MM.1S (cell line): ENCODE measurements around the gene HCN2.
"Not testable (repeated sequence)": the region's sequence is repeated elsewhere in the genome, so short reads cannot be mapped to it uniquely, and the experiment has no call there.

ENCODE experiments used
- DNase-seq: peaks from one replicate; pipeline ENCODE4 v3.0.0-alpha.2; 2015
- H2AFZ ChIP-seq: fragments of 300-600 bp; sonication (generic); 2 replicates; pipeline ENCODE4 v1.6.0; 2016; ENCODE audit warnings: antibody characterized with exemption, low read length
- H3F3A ChIP-seq: fragments of 300-600 bp; sonication (generic); 2 replicates; pipeline ENCODE4 v1.6.1; 2016; ENCODE audit warnings: mild to moderate bottlenecking, antibody characterized with exemption, low read length, moderate library complexity, mixed read lengths; ENCODE audit not compliant: insufficient read depth
- H3K27ac ChIP-seq: fragments of 300-600 bp; sonication (generic); 2 replicates; pipeline ENCODE4 v1.5.1; 2016; ENCODE audit warnings: mild to moderate bottlenecking, low read length
- H3K27me3 ChIP-seq: fragments of 300-600 bp; sonication (generic); replicated peaks from 2 replicates; pipeline ENCODE4 v1.6.0; 2016; ENCODE audit warnings: low read length; ENCODE audit not compliant: insufficient read depth
- H3K36me3 ChIP-seq: fragments of 300-600 bp; sonication (generic); replicated peaks from 2 replicates; pipeline ENCODE4 v1.6.1; 2016; ENCODE audit warnings: mild to moderate bottlenecking, low read length, mixed read lengths; ENCODE audit not compliant: insufficient read depth
- H3K4me1 ChIP-seq: fragments of 300-600 bp; sonication (generic); 2 replicates; pipeline ENCODE4 v1.6.1; 2016; ENCODE audit warnings: low read length, mixed read lengths
- H3K4me2 ChIP-seq: fragments of 300-600 bp; sonication (generic); 2 replicates; pipeline ENCODE4 v1.6.0; 2016; ENCODE audit warnings: low read depth, low read length
- H3K4me3 ChIP-seq: fragments of 300-600 bp; sonication (generic); 2 replicates; pipeline ENCODE4 v1.5.1; 2016; ENCODE audit warnings: low read length, mixed read lengths
- H3K79me2 ChIP-seq: fragments of 300-600 bp; sonication (generic); 2 replicates; pipeline ENCODE4 v1.6.1; 2016; ENCODE audit warnings: mixed run types, low read length, mixed read lengths
- H3K9ac ChIP-seq: fragments of 300-600 bp; sonication (generic); 2 replicates; pipeline ENCODE4 v1.6.1; 2016; ENCODE audit warnings: low read length, mixed read lengths
- H3K9me2 ChIP-seq: fragments of 300-600 bp; sonication (generic); replicated peaks from 2 replicates; pipeline ENCODE4 v1.6.1; 2016; ENCODE audit warnings: mild to moderate bottlenecking, low read length, mixed read lengths; ENCODE audit not compliant: insufficient read depth
- H3K9me3 ChIP-seq: fragments of 300-600 bp; sonication (generic); replicated peaks from 2 replicates; pipeline ENCODE4 v1.6.1; 2016; ENCODE audit warnings: mild to moderate bottlenecking, low read length, mixed read lengths; ENCODE audit not compliant: insufficient read depth
- H4K20me1 ChIP-seq: fragments of 300-600 bp; sonication (generic); 2 replicates; pipeline ENCODE4 v1.6.1; 2016; ENCODE audit warnings: mild to moderate bottlenecking, low read length, moderate library complexity, mixed read lengths; ENCODE audit not compliant: insufficient read depth
- CTCF ChIP-seq: fragments of 300-600 bp; sonication (generic); IDR thresholded peaks from 2 replicates; pipeline ENCODE4 v1.5.1; 2016; ENCODE audit warnings: antibody characterized with exemption, low read length, mixed read lengths
- EZH2 ChIP-seq: fragments of 300-600 bp; sonication (generic); optimal IDR thresholded peaks from 2 replicates; pipeline ENCODE3; 2017; ENCODE audit warnings: low read depth, mild to moderate bottlenecking, antibody characterized with exemption, low read length, mixed read lengths
- EZH2phosphoT487 ChIP-seq: fragments of 300-600 bp; sonication (generic); IDR thresholded peaks from 2 replicates; pipeline ENCODE4 v1.6.1; 2018; ENCODE audit warnings: antibody characterized with exemption, low read length

Gene HCN2

GRCh38 chr19:618674-619285, 29.1 kb downstream of the HCN2 start:
- H3K27ac ChIP-seq = no peak overlapping the region
- no peaks in the 10 kb centered on the region for H3K27me3 ChIP-seq
- H3K36me3 ChIP-seq = peaks cover 3% of the 10 kb centered on the region; the same call in 1 of the 2 replicates
- H3K9me2 ChIP-seq = no peaks in the 10 kb centered on the region
- no peak for DNase-seq
- H3K4me2 ChIP-seq = no peak overlapping the region
- TF ChIP-seq EZH2phosphoT487 = no peak
- no peak for TF ChIP-seq EZH2
- no peak for TF ChIP-seq CTCF
- no peaks in the 10 kb centered on the region for H3K9me3 ChIP-seq
- H3K4me1 ChIP-seq = no peaks in the 10 kb centered on the region
- H4K20me1 ChIP-seq = no peaks in the 10 kb centered on the region
- H3K9ac ChIP-seq = no peak overlapping the region
- H3F3A ChIP-seq = no peaks in the 10 kb centered on the region
- no peak overlapping the region for H3K4me3 ChIP-seq
- H3K79me2 ChIP-seq = no peaks in the 10 kb centered on the region
- H2AFZ ChIP-seq = no peak overlapping the region

GRCh38 chr19:619286-620002, 29.8 kb downstream of the HCN2 start:
- H2AFZ ChIP-seq = no peak overlapping the region
- no peaks in the 10 kb centered on the region for H4K20me1 ChIP-seq
- no peak overlapping the region for H3K4me2 ChIP-seq
- no peaks in the 10 kb centered on the region for H3F3A ChIP-seq
- TF ChIP-seq EZH2phosphoT487 (no peak), CTCF (no peak), EZH2 (no peak)
- H3K4me1 ChIP-seq = no peaks in the 10 kb centered on the region
- no peak overlapping the region for H3K9ac ChIP-seq
- DNase-seq = no peak
- no peak overlapping the region for H3K27ac ChIP-seq
- H3K4me3 ChIP-seq = no peak overlapping the region
- no peaks in the 10 kb centered on the region for H3K9me2 ChIP-seq
- no peaks in the 10 kb centered on the region for H3K9me3 ChIP-seq
- H3K27me3 ChIP-seq = no peaks in the 10 kb centered on the region
- H3K79me2 ChIP-seq = no peaks in the 10 kb centered on the region
- H3K36me3 ChIP-seq = peaks cover 3% of the 10 kb centered on the region; the same call in 1 of the 2 replicates

DNA sequence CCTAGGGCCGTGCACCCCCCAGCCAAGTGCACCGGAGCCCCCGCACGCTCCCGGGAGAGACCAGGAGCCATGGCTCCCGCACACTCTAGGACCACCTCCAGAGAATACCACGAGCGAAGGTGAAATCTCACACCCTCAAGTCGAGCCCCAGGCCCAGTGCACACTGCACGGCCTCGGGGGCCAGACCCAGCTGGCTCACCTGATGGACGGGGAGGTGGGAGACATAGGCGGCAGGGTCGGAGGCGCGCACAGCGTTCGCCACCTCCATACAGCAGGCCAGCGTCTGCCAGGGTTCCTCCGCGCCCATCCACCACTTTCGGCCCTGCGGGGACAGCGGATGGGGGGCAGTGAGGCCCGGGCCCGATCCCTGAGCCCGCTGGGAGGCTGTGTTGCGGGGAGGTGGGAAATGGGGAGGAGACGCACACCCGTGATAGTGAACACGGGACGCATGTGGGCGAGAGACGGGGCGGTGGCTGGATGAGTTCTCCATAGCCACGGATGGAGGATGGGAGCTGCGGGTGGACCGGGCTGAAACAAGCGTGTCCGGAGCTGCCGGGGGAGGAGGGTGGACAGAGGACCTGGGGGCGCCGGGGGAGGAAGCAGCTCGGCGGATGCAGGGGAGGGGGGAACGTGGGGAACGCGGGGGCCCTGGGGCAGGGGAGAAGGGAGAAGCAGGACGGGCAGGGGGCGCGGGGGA, 30.6 kb downstream of the HCN2 start:
- H3K27me3 ChIP-seq = no peaks in the 10 kb centered on the region
- TF ChIP-seq EZH2 (no peak), EZH2phosphoT487 (no peak), CTCF (no peak)
- H3K79me2 ChIP-seq = no peaks in the 10 kb centered on the region
- no peak overlapping the region for H3K9ac ChIP-seq
- peaks cover 3% of the 10 kb centered on the region; the same call in 1 of the 2 replicates for H3K36me3 ChIP-seq
- no peak overlapping the region for H3K27ac ChIP-seq
- H4K20me1 ChIP-seq = no peaks in the 10 kb centered on the region
- no peak overlapping the region for H2AFZ ChIP-seq
- no peaks in the 10 kb centered on the region for H3K9me2 ChIP-seq
- no peaks in the 10 kb centered on the region for H3K4me1 ChIP-seq
- DNase-seq = no peak
- H3F3A ChIP-seq = no peaks in the 10 kb centered on the region
- no peak overlapping the region for H3K4me2 ChIP-seq
- no peaks in the 10 kb centered on the region for H3K9me3 ChIP-seq
- no peak overlapping the region for H3K4me3 ChIP-seq

DNA sequence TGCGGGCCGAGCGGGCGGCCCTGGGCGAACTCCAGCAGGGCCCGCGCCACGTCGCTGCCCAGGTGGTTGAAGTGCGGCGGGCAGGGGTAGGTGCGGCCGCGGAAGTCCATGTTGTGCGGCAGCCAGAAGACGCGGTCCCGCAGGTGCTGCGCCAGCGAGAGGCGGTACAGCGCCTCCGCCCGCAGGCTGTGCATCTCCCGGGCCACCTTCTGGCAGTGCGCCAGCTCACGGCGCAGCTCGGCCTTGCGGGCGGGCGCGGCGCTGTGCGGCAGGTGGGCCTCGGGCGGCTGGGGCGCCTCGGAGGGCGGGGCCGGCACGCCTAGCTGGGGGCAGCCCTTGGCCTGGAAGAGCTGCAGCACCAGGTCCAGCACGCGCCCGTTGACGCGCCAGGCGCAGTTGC, 31.5 kb downstream of the HCN2 start:
- H3K4me1 ChIP-seq, H3K27me3 ChIP-seq, H3K27ac ChIP-seq, H3F3A ChIP-seq, H3K9me2 ChIP-seq, DNase-seq, H3K9me3 ChIP-seq, H3K4me3 ChIP-seq, H3K36me3 ChIP-seq, H3K4me2 ChIP-seq, H3K79me2 ChIP-seq, H2AFZ ChIP-seq, H3K9ac ChIP-seq, H4K20me1 ChIP-seq: not testable (repeated sequence)
